ELF-1 (cell line): ENCODE data around the gene CD180.
A peak's percentile ranks its signal among the peaks of the same experiment; 100 is the strongest.

Source experiments
- DNase-seq: peaks from one replicate; pipeline ENCODE4 v3.0.0-alpha.2; 2016; ENCODE audit warnings: low read depth, low spot score

Gene CD180

DNA sequence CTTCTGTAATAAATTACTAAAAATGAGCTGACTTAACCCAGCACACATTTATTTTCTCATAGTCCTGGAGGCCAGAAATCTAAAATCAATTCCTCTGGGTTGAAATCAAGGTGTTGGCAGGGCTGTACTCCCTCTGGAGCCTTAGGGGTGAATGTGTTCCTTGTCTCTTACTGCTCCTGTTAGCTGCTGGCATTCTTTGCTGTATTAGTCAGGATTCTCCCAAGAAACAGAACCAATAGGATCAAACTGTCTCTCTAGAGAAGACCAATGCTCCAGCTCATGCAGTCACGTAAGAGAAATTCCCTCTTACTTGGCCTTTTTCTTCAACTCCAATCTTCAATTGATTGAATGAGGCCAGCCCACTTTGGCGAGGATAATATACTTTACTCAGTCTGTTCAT lies 15.3 kb upstream of the CD180 start:
- DNase-seq: peak; percentile 18

- peak; percentile 81 for DNase-seq
Measured at GRCh38 chr5:67209141-67209771, 12.7 kb upstream of the CD180 start.

GRCh38 chr5:67208403-67208802 lies 11.8 kb upstream of the CD180 start:
- DNase-seq: no peak

GRCh38 chr5:67206929-67207328 lies 10.3 kb upstream of the CD180 start:
- DNase-seq: no peak

DNA sequence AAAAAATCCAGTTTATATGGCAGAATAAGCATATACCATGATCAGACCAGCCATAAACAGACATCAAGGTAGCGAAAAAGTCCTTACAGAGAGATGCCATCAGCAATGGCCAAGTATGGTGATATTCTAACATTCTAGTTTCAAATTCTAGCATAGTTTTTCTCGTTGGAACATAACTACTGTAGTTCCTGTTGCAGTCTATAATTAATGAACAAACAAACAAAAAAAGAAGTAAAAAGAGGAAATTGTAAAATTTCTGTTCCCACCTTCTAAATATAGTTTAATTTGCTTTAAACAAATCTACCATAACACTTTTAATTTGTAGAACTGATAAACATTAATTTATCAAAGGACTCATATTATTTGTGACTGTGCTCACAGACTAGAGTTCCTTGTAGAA lies 9.9 kb upstream of the CD180 start:
- DNase-seq: no peak

DNA sequence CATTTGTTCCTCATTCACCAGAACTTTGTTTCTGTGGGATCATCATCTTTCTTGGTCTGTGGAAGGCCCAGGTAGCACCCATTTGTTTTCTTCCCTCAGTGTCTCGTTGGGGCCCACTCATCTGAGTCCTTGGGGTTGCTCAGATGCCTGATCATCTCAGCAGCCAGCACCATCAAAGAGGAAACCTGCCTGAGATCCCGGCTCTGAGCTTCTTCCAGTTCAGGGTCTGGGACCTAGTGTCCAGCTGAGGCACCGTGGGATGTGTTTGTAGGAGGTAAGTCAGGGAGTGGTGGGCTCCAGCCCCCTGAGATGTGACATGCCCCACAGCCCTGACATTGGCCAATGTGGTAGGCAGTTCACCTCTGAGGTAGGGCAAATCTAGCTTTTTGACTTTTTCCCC lies 9.4 kb upstream of the CD180 start:
- no peak for DNase-seq

- no peak for DNase-seq
Measured at GRCh38 chr5:67204821-67205220, 8.2 kb upstream of the CD180 start.

DNA sequence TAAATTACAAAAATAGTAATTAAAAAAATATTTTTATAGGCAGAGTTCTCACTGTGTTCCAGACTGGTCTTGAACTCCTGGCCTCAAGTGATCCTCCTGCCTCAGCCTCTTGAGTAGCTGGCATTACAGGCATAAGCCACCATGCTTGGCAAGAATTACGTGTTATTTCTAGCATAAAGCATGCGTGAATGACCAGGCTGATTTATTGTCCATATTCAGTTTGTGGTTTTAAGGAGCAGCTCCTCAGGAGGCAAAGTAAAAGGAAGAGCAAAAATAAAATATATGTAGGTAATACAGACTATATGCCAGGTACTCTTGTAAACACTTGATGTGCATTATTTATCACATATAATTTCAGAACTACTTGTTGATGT lies 7.1 kb upstream of the CD180 start:
- no peak for DNase-seq

DNA sequence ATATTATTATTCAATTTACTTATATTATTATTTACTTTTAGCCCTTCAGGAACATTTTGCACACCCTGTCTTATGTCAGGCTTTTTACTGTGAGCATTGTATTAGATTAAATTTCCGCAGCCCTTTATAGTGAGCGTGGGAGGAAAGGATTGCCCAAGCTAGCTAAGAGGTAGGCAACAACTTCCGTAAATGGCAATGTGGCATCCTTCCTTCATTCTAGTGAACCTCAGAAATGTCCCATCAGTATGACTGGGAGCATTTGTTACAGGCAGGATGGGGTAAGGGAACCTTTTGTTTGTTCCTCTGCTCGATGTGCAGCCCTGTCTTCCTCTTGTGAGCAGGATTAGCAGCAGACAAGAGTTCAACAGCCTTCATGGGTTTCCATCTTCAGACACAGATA lies 6.2 kb upstream of the CD180 start:
- no peak for DNase-seq

GRCh38 chr5:67201897-67202549 lies 5.4 kb upstream of the CD180 start:
- DNase-seq: no peak

- DNase-seq: no peak
Measured at GRCh38 chr5:67200809-67201562, 4.4 kb upstream of the CD180 start.

GRCh38 chr5:67199859-67200258 lies 3.3 kb upstream of the CD180 start:
- no peak for DNase-seq

- no peak for DNase-seq
Measured at GRCh38 chr5:67198917-67199316, 2.3 kb upstream of the CD180 start.

GRCh38 chr5:67197536-67197935 lies 937 bp upstream of the CD180 start:
- no peak for DNase-seq

DNA sequence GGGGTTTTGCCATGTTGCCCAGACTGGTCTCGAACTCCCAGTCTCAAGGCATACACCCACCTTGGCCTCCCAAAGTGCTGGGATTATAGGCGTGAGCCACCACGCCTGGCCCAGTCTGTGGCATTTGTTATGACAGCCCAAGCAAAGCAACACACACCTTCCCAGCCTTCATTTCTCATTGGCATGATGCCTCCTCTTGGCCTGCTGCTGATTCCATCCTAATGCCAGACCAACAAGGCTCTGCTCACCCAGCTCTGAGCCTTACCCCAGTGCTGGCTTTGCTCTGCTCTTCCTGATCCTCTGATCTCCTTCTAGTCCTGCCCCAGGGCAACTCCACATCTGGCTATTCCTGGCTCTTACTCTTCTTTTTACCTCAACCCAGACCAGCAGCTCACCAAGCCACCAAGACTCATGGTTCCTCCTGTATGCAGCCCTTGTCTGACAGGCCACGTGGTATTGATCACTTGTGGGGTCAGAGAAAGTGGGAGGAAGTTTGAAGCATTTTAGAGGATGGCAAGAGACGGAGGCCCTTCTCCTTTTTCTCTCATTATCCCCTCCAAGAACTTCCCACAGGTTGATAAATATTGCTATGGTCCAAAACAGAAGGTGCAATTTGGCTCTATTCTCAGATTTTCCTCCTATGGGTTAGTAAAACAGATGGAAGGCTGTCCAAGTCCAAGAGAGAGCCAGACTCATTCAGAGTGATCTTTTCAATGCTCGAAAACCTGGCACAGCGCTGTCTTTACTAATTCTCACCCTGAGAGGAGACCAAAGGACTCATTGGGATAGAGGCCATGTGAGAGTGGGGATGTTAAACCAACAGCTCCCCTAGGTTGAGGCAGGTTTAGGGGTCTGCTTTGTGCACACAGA lies 958 bp downstream of the CD180 start:
- no peak for DNase-seq

DNA sequence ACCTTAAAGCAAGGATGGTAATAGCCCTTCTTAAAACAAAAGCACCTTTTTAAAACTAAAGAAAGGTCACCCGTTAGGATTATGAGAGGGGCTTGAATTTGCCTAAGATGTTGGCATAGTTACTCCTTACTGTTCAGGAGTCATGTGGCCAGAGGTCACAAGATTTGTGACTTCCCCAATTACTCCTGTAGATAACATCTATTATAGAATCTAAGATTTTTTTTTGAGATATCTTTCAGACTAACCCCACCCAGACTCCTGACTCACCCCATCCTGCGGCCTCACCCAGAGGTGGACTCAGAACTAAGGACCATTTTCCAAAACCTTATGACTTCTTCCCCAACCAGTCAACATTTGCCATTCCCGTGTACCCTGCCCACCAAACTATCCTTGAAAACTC lies 2.4 kb downstream of the CD180 start:
- no peak for DNase-seq

- DNase-seq: no peak
Measured at GRCh38 chr5:67193439-67193807, 3.2 kb downstream of the CD180 start.

DNA sequence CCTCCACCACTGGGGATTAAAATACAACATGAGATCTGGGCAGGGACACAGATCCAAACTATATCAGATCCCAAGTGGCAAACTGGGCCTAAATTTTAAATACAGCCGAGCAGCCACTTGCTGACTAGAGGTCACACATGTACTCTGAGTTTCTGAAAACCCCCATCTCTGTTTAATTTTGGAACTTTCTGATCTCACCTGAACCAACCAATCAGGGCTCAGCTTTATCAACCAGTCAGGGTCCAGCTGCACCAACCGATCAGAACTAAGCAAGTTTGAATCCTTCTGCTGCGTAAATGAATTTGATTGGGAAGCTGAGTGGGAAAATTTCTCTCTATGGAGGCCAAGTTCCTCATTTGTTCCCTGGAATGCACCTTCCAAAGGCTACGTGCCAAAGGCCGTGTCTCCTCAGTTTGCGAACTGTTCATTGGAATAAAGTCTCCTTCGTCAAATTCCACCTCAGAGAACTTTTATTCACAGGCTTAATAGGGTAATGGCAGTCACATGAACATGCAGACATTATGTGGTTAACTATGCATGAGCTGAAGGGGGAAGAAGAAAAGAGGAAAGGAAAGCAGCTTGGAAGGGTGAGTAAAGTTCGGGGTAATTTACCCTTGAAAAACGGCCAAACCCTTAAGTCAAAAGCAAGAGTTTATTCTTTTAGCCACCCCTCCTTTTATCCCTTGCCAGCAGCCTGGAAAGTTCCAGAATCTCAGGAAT lies 3.7 kb downstream of the CD180 start:
- no peak for DNase-seq

DNA sequence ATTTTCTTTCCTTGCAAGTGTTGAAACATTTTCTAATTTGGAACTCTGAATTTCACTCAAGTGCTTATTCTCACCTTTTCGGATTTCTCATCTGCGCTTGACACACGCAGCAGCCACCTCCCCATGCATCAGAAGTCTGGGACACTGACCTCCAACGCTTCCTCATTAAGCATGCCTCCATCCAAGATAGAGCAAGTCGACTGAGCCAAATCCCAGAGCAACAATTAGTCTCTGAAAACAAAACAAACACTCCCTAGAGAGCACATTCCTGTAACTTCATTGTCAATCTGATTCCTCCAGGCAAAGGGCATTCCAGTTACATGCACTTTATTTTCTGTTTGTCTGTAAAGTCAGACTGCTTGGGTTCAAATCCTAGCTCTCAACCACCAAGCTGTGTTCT lies 5.7 kb downstream of the CD180 start:
- DNase-seq: peak; percentile 85

GRCh38 chr5:67190410-67190809 lies 6.2 kb downstream of the CD180 start:
- DNase-seq: no peak

DNA sequence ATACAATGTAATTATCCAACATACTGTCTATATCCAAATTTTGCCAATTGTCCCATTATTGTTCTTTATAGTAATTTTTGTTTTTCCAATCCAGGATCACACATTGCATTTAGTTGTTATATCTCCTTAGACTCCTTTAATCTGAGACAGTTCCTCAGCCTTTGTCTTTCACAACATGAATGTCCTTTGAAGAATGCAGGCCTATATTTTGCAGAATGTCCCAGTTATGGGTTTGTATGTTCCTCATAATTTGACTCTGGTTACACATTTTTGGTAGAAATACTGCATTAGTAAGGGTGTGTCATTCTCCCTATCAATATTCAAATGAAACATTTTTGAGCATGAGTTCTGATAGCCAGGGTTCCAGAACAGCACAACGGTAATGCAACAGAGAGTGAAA lies 6.7 kb downstream of the CD180 start:
- no peak for DNase-seq

GRCh38 chr5:67189079-67189354 lies 7.6 kb downstream of the CD180 start:
- DNase-seq: no peak
